ENCODE results near the gene YTHDF2.

DNA sequence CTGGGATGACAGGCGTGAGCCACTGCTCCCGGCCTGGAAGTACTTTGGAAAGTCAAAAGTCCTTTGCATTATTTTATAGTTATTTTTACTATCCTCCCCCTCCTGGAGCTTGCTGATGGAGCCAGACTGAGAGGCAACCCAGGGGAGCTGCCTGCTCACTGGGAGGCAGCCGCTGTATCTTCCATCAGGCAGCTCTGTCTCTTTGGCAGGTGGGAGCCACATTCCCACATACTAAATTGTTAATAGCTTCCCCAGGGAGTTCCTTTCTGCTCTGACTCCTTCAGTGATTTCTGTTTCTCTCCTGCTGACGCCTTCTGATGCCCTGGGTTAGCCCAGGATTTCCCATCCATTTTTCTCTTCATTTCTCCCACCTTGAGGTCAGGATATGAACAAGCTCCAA, 70.3 kb downstream of the YTHDF2 start:
- TF ChIP-seq CTCF (IDR thresholded peaks at IDR 0.05) (no peak), EP300 (IDR thresholded peaks at IDR 0.05) (no peak), POLR2AphosphoS5 (IDR thresholded peaks at IDR 0.05) (no peak)
